Cortex of kidney (tissue), 1 donor: Measurements from ENCODE around the gene TBCE.

Experiments
- DNase-seq: peaks from one replicate; lab custom pipeline; 2025; lab: John Stamatoyannopoulos, UW

The TBCE gene

DNA sequence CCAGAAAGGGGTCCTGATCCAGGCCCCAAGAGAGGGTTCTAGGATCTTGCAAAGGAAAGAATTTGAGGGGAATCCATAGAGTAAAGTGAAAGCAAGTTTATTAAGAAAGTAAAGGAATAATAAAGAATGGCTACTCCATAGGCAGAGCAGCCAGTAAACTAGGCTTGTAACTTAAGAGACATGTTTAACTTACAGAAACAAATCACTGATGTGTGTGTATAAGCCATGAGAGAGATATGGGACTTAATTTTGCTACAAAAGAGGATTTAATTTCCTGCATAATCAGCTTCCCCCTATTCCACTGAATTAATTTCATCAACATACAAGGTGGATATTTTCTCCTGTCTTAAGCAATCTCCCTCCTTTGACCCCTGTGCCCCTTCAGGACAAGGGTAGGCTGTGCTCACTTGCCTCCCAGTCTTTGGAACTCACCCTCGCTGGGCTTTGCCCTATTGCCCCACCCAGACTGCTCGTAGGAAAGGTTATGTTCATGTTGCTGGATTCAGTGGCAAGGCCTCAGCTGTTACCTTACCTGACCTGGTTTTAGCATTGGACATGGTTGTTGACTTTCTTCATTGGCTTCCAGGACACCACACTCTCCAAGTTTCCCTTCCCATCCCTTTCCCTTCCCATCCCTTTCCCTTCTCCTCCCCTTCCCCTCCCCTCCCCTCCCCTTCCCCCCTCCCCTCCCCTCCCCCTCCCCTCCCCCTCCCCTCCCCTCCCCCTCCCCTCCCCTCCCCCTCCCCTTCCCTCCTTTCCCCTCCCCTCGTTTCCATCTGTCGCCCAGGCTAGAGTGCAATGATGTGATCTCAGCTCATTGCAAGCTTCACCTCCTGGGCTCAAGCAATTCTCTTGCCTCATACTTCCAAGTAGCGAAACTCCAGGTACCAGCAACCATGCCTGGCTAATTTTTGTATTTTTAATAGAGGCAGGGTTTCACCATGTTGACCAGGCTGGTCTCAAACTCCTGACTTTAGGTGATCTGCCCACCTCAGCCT lies 44.6 kb downstream of the TBCE start:
- DNase-seq = no peak

DNA sequence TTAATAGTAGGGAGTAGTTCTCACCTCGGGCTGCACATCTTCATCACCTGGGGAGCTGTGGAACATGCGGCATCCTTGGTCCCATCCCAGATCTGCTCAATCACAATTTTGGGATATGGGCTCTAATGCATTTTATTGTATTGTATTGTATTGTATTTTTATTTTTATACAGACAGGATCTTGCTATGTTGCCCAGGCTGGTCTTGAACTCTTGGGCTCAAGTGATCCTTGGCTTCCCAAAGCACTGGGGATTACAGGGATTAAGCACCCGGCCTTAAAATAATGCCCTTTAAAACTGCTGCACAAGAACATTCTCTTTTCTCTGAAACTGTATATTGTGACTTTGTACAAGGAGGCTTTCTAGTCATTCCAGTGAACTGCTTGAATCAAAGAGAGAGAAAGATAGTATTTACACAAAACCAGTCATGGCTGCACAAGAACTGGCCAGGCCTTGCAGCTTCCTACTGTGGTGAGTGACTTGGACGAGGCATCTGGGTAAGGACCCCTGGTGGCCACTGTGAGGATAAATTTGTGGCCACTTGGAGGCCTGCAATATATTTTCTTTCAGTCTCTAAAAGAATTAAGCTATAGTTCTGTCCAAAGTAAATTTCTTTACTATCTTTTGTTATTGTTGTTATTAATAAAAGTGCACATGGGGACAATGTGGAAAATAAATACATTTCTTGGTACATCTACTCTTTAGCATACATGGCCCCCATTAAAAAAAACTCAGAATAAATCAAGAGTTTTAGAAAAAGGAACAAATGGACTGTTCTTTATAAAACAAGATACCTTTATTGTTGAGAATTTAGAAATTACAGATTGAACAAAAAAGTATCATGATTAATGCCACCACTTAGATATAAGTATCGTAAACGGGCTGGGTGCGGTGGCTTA lies 48.0 kb downstream of the TBCE start:
- DNase-seq = no peak

DNA sequence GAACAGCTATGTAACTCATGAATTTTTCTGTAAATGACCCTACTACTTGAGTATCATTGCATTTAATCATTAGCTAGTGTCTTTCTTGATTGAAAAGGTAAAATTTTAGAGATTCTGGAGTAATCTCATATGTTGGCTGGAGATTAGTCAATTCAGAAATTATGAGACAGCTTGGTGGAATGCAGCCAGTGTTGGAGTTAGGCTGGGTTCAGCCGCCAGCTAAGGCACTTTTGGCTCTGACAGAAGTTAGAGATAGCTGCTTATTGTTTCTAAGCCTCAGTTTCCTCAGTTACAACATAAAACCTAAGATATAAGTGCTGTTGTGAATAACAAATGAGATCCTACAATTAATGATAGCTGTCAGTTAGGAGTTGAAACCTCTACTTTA lies 49.4 kb downstream of the TBCE start:
- DNase-seq = no peak

DNA sequence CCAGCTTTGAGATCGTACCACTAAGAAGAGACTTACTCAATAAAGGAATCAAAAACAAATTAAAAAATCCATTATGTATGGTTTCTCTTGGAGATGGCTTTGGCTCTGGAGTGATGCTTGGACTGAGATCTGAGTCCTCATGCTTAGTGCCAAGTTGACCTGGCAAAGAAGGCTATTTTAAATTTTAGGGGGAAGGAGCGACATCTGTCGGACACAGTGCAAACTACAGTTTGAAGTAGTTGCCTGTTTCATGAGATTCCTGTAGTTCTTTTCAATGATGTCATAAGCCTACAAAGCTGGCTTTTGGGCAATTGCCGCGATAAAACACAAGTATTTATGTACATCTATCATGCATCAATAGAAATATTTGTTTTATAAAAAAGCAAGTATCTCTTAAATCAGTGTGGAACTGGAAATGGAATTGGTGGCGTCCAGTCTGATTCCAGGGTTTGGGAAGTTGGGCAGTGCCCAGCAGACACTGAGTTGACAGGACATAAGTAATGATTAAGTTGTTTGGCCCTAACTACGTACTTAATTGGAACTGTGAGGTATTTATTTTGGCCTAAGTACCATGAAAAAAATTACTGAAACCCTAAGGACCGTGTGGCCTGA lies 50.0 kb downstream of the TBCE start:
- DNase-seq = no peak

DNA sequence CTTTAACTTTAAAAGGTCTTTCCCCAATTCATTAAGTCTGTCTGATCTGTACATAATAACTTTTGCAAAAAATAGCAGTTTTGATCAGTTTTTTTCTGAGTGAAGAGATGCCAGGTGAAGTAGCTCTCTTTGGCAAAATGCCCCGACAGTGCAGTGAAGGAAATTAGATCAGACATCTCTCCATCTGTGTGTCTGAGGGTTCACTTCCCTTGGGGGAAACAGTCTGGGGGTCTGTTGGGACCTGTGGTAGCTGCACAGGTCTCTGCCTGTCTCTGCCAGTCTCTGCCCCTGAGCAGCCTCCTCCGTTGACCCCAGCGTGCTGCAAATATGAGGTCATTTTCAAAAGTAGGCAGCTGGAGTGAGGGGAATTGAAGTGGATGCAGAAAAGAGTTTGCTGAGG lies 54.5 kb downstream of the TBCE start:
- DNase-seq = no peak

DNA sequence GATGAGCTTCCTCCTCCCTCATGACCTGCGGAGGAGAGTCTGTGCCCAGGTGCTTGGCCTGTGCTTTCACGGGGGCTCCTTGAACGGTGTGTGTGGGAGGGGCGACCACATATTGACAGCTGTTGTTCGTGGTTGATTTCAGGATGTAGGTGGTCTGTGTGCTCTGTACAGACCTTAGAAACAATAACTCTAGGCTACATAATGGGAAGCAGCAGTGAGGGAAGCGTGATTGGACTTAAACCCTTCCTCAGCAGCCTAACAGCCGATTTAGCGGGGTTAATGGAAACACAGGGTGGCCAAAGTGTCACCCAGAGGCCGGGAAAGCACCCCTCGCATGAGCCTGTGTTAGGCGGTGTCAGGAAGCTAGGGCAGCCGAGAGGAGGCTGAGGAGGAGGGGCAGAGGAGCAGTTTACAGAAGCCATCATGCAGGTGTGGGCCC lies 56.0 kb downstream of the TBCE start:
- no peak for DNase-seq

DNA sequence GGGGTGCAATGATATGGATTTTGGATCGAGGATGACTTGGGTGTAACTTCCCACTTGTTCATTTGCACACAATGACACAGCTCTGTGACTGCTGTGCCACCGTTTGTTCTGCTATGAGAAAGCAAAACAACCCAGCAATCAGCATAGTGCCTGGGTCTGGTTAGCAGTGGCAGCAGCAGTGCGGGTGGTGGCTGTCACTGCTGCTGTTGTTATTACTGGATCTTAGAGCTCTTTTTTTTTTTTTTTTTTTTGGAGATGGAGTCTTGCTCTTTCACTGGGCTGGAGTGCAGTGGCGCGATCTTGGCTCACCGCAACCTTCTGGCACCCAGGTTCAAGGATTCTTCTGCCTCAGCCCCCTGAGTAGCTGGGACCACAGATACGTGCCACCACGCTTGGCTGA lies 56.9 kb downstream of the TBCE start:
- DNase-seq = no peak

DNA sequence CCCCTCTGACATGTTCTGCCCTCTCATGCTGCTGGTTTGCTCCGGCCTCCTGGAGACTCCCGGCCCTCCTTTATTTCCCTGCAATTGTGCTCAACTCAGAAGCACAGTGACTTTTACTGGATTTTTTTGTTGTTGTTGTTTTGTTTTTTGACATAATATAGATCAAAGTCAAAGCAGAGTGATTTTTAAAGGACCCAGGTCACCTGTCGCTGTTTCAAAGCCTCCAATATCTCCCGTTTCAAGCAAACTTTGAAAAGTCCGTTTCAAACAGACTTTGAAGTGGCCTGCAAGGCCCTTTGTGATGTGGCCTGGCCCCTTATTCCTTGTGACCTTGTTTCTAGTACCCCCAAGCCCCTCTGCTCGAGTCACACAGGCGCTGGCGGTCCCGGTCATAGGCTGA lies 58.1 kb downstream of the TBCE start:
- no peak for DNase-seq

DNA sequence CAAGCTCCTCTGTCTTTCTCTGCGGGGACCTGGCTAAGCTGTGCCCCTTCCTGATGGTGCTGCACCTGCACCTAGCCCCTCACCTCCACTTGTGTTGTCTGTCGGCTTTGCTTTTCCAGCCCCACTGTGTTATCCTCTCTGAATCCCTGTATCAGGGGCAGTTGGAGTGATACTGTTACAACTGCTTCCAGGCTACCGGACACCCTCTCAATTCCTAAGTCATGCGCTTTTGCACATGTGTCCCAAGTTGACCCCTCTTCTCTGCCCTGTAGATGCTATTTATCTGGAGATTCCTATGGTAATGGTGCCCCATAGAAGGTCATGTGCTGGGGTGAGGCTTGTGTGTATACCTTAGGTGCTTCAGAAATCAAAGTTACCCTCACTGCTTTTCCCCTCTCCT lies 58.9 kb downstream of the TBCE start:
- no peak for DNase-seq

DNA sequence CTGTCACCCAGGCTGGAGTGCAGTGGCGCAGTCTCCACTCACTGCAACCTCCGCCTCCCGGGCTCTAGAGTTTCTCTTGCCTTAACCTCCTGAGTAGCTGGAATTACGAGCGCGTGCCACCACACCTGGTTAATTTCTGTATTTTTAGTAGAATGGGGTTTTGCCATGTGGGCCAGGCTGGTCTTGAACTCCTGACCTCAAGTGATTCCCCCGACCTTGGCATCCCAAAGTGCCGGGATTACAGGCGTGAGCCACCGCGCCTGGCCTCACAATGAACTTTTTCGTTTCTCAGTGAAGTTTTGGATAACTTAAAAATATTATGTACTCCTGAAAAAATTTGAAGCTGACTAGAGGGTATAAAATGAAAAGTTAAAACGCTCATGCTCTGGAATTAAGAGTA lies 59.5 kb downstream of the TBCE start:
- no peak for DNase-seq

DNA sequence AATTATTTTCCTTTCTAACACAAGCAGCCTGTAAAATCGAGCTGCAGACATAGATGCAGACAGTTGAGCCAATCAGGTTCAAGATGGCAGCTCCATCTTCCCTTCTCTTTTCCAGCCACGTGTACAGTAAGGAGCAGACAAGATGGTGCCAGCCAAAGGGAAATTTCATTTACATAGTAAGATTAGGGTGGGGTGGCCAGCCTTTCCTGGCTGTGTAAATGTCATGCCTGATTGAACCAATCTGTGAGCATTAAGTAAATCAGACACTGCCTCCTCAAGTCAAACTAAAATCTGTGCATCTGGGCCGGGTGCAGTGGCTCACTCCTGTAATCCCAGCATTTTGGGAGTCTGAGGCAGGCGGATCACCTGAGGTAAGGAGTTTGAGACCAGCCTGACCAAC lies 60.2 kb downstream of the TBCE start:
- no peak for DNase-seq

DNA sequence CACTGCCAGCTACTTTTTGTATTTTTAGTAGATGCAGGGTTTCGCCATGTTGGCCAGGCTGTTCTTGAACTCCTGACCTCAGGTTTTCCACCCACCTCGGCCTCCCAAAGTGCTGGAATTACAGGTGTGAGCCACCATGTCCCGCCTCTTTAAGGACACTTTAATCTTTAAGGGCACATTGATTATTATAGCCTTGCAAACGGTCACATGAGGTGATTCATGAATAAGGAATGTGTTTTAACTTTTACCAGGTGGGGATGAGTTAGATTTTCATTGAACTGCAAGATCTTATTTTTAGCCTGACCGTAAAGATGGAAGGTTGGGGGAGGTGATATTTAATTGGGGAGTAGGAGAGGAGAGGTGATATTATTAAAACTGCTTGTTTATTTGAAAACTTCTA lies 61.9 kb downstream of the TBCE start:
- DNase-seq = no peak

DNA sequence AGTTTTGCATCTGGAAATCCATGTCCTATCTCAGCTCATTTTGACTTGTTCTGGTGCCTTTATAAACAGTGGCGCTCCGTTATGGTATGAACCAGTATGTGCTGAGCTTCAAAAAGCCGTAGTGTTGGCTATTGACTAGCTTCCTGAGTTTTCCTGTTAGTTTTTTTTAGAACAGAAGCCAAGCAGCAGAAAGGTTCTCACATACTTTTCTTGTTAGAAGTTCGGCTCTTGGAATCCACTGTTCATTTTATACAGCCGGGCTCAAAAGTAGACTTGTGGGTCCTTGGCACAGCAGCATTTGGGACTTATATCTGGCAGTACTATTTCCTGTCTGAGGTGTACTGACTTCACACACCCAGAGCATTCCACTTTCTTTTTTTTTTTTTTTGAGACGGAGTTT lies 63.8 kb downstream of the TBCE start:
- DNase-seq = no peak

DNA sequence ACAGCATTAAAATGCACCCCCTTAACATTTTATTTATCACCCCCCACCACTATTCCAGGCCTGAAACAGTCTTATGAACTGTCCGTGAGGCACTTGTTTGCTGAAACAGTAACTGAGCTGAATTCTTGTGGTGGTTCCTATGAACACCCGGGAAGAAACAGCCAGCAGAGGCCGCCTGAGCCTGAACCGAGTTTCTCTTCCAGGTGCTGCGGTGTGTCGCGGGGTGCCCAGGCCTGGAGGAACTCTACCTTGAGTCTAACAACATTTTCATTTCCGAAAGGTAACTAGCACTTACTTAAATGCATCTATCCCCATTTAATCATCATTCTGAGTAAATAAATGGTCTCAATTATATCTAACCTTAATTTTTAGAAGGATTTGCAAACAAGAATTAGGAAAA lies 66.8 kb downstream of the TBCE start:
- DNase-seq = no peak

DNA sequence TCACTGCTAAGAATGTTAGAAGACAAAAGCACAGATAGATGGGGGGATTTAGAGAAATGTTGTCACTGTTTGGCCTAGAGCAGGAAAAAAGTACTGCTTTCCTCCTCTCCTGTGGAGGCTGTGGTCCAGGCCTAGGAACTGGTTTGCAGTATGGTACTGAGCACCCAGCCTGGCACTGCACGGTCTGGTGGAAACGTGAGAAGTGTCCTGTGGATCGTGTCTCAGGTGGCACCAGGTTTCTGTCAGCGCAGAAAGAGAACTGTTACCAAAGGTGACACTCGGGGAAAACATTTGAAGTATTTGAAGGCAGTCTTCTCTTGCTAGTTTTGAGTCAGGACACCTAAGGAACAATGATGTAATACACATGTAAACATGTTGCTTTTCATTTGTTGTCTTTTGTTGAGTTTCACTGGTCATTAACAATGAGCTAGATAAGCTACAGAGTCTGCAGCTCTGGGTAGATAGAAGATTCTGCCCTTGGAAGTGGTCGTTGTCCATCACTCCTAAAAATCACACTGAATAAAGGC lies 74.0 kb downstream of the TBCE start:
- no peak for DNase-seq

DNA sequence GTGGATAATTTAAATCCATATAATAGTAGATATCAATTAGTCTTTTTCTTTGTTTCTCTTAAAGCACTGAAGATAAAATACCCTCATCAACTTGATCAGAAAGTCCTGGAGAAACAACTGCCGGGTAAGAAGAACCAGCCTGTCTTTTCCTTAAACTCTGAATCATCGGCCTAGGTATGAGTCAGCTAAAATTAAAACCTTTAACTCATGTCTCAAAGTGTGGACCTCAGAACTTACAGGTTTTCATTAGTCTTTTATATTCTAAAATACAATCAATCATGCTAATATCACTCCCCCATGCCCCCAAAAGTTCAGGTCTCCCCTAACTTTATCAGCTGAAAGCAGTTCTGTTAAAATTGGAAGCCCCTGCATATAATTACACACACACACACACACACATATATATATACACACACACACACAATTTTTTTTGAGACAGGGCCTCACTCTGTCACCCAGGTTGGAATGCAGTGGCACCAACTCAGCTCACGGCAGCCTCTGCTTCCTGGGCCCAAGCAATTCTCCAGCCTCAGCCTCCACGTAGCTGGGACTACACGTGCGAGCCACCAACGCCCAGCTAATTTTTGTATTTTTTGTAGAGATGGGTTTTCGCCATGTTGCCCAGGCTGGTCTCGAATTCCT lies 75.7 kb downstream of the TBCE start:
- no peak for DNase-seq

DNA sequence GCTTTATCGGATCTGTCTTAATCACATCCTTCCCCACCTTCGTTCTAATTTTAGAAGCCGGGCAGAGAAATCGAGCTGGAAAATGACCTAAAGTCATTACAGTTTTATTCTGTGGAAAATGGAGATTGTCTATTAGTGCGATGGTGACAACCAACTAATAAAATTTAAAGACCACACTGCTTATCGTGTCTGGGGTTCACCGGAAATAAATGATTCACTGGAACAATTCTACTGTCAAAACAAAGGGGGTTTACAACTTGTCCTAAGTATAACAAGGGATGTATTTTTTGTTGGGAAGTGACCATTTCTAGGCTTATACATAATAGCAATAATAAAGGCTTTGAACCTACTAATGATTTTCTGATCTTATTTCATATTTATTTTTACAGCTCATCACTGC lies 81.4 kb downstream of the TBCE start:
- no peak for DNase-seq

DNA sequence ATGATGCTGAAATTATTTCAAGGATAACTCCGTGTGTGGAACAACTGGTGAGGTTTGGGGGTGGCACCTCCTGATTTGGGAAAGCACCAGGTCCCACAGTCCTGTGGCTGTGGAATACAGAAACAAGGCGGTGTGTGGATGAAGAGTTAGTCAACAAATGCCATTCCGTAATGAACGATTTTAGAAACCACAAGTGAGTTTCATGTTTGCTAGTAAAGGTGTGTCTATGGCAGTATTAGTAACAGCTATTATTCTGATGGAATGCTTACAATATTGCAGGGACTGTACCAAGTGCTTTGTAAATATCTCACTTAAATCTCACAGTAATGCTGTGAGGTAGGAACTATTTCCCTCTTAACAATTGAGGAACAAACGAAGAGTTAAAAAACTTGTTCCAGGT lies 83.2 kb downstream of the TBCE start:
- no peak for DNase-seq

DNA sequence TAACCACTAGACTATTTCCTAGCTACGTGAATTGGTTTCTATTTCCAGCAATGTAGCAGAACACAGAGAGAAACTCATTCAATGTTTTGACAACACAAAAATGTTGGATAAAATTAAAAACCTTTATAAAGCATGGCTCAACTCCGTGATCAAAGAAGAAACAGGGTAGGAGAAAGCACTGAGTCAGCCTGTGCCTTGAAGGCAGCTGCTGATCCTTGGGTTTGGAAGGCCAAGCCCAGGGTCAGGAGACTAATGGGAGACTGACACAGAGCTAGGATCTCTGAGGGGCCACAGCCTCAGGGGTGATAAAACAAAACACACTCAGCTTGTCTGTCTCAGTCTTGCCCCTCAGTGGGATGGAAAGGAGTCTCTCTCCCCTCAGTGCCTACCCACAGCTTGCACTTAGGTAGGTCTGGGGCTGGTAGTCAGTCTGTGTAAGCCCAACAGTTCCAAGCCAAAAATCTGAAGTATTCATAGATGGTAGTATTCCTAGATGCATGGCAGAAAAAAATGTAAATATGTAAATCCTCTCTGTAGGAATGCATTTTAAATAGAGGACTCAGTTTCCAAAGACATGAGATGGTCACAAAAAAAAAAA lies 83.8 kb downstream of the TBCE start:
- no peak for DNase-seq

DNA sequence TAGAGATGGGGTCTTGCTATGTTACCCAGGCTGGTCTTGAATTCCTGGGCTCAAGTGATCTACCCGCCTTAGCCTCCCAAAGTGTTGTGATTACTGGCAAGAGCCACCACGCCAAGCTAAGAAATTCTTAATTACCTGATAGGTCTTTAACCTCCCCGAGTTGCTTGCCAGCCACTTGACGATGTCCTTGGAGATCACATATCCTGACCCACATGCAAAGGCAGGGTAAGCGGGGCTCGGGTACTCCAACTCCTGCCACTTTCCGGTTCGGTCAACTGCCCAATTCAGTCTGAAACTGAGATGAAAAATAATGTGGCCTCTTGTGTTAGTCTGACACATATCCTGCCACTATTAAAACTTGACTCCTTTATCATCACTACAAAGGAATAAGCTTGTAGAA lies 86.8 kb downstream of the TBCE start:
- no peak for DNase-seq

DNA sequence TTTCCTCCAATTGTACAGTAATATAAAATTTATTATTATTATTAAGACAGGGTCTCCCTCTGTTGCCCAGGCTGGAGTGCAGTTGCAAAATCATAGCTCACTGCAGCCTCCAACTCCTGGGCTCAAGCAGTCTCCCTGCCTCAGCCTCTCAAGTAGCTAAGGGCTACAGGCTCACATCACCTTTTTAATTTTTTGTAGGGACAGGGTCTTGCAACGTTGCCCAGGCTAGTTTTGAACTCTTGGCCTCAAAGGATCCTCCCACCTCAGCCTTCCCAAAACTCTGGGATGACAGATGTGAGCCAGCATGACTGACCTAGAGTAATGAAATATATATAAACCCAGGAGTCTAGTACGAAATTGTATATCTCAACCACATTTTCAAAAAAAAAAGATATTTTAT lies 87.9 kb downstream of the TBCE start:
- DNase-seq = no peak
